ENCODE results near the gene SUSD6.
A peak's percentile ranks its signal among the peaks of the same experiment; 100 is the strongest.
"Not testable (repeated sequence)": the region's sequence is repeated elsewhere in the genome, so short reads cannot be mapped to it uniquely, and the experiment has no call there.

The SUSD6 gene

GRCh38 chr14:69713209-69713781, 101.9 kb downstream of the SUSD6 start:
- no peak overlapping the region for H3K9ac ChIP-seq (ENCODE audit: insufficient read length)

GRCh38 chr14:69713993-69714679, 102.7 kb downstream of the SUSD6 start:
- no peak overlapping the region for H3K9ac ChIP-seq (ENCODE audit: insufficient read length)

More at GRCh38 chr14:69713209-69713781, 101.9 kb downstream of the SUSD6 start:
- no peak for DNase-seq (ENCODE audit: low read depth, low spot score)
- Histone ChIP-seq H3K27ac (0 out of 2 replicates have a peak overlapping the region, but pooled peaks have one; percentile 3), H3K4me3 (no peak overlapping the region), H3K36me3 (ENCODE audit: insufficient read depth, low read length) (peaks cover 5% of the 10 kb centered on the region; the same call in 1 of the 2 replicates), H3K9me3 (ENCODE audit: low read depth, low read length) (no peaks in the 10 kb centered on the region)
- TF ChIP-seq EZH2 (IDR thresholded peaks at IDR 0.05) = no peak
- no peak for TF ChIP-seq POLR2AphosphoS5 (IDR thresholded peaks at IDR 0.05; ENCODE audit: borderline replicate concordance, low read depth, low read length)

GRCh38 chr14:69715725-69716477, 104.5 kb downstream of the SUSD6 start:
- TF ChIP-seq POLR2AphosphoS5 (IDR thresholded peaks at IDR 0.05; ENCODE audit: borderline replicate concordance, low read depth, low read length) = no peak
- no peak for TF ChIP-seq FOXP2 (optimal IDR thresholded peaks at IDR 0.05; ENCODE audit: control extremely low read depth, extremely low read length, insufficient read depth)
- no peak for TF ChIP-seq EZH2 (IDR thresholded peaks at IDR 0.05)
- no peak overlapping the region for H3K27ac ChIP-seq
- no peak for DNase-seq (ENCODE audit: low read depth, low spot score)
- H3K4me3 ChIP-seq = no peak overlapping the region
- H3K9ac ChIP-seq (ENCODE audit: insufficient read length) = no peak overlapping the region
- H3K36me3 ChIP-seq (ENCODE audit: insufficient read depth, low read length) = no peaks in the 10 kb centered on the region; the same call in 1 of the 2 replicates
- H3K9me3 ChIP-seq (ENCODE audit: low read depth, low read length) = no peaks in the 10 kb centered on the region

More at GRCh38 chr14:69713993-69714679, 102.7 kb downstream of the SUSD6 start:
- TF ChIP-seq FOXP2 (optimal IDR thresholded peaks at IDR 0.05; ENCODE audit: control extremely low read depth, extremely low read length, insufficient read depth) (no peak), EZH2 (IDR thresholded peaks at IDR 0.05) (no peak), POLR2AphosphoS5 (IDR thresholded peaks at IDR 0.05; ENCODE audit: borderline replicate concordance, low read depth, low read length) (no peak)
- H3K4me3 ChIP-seq = no peak overlapping the region
- H3K9me3 ChIP-seq (ENCODE audit: low read depth, low read length) = no peaks in the 10 kb centered on the region
- peaks cover 4% of the 10 kb centered on the region; the same call in 1 of the 2 replicates for H3K36me3 ChIP-seq (ENCODE audit: insufficient read depth, low read length)
- no peak for DNase-seq (ENCODE audit: low read depth, low spot score)
- H3K27ac ChIP-seq = no peak overlapping the region

GRCh38 chr14:69716478-69717187, 105.2 kb downstream of the SUSD6 start:
- no peak overlapping the region for H3K4me3 ChIP-seq
- no peak overlapping the region for H3K9ac ChIP-seq (ENCODE audit: insufficient read length)
- H3K27ac ChIP-seq = no peak overlapping the region
- DNase-seq (ENCODE audit: low read depth, low spot score) = no peak
- H3K9me3 ChIP-seq (ENCODE audit: low read depth, low read length) = no peaks in the 10 kb centered on the region
- H3K36me3 ChIP-seq (ENCODE audit: insufficient read depth, low read length) = no peaks in the 10 kb centered on the region
- TF ChIP-seq EZH2 (IDR thresholded peaks at IDR 0.05) (no peak), FOXP2 (optimal IDR thresholded peaks at IDR 0.05; ENCODE audit: control extremely low read depth, extremely low read length, insufficient read depth) (no peak)

- not testable (repeated sequence) for H3K36me3 ChIP-seq (ENCODE audit: insufficient read depth, low read length); H3K9me3 ChIP-seq (ENCODE audit: low read depth, low read length); DNase-seq (ENCODE audit: low read depth, low spot score); H3K4me3 ChIP-seq; H3K27ac ChIP-seq; H3K9ac ChIP-seq (ENCODE audit: insufficient read length)
Observed at GRCh38 chr14:69718614-69719013, 107.2 kb downstream of the SUSD6 start.

- 0 out of 2 replicates have a peak overlapping the region, but pooled peaks have one; percentile 54 for H3K27ac ChIP-seq
- H3K9me3 ChIP-seq (ENCODE audit: low read depth, low read length) = no peaks in the 10 kb centered on the region
- H3K36me3 ChIP-seq (ENCODE audit: insufficient read depth, low read length) = no peaks in the 10 kb centered on the region
- TF ChIP-seq FOXP2 (optimal IDR thresholded peaks at IDR 0.05; ENCODE audit: control extremely low read depth, extremely low read length, insufficient read depth) (no peak), EZH2 (IDR thresholded peaks at IDR 0.05) (no peak), POLR2AphosphoS5 (IDR thresholded peaks at IDR 0.05; ENCODE audit: borderline replicate concordance, low read depth, low read length) (no peak)
- 0 out of 2 replicates have a peak overlapping the region, but pooled peaks have one; percentile 6 for H3K4me3 ChIP-seq
- no peak overlapping the region for H3K9ac ChIP-seq (ENCODE audit: insufficient read length)
- DNase-seq (ENCODE audit: low read depth, low spot score) = no peak
Observed at GRCh38 chr14:69719501-69719951, 108.1 kb downstream of the SUSD6 start.

GRCh38 chr14:69720912-69721311, 109.5 kb downstream of the SUSD6 start:
- DNase-seq (ENCODE audit: low read depth, low spot score) = no peak
- Histone ChIP-seq H3K27ac (no peak overlapping the region), H3K4me3 (no peak overlapping the region), H3K9ac (ENCODE audit: insufficient read length) (no peak overlapping the region), H3K9me3 (ENCODE audit: low read depth, low read length) (no peaks in the 10 kb centered on the region), H3K36me3 (ENCODE audit: insufficient read depth, low read length) (no peaks in the 10 kb centered on the region)
- TF ChIP-seq EZH2 (IDR thresholded peaks at IDR 0.05) (no peak), POLR2AphosphoS5 (IDR thresholded peaks at IDR 0.05; ENCODE audit: borderline replicate concordance, low read depth, low read length) (no peak), FOXP2 (optimal IDR thresholded peaks at IDR 0.05; ENCODE audit: control extremely low read depth, extremely low read length, insufficient read depth) (no peak)
